ENCODE results near the gene CRYBB1.
A peak's percentile ranks its signal among the peaks of the same experiment; 100 is the strongest.

The CRYBB1 gene

GRCh38 chr22:26597026-26597425 is 20.8 kb downstream of the CRYBB1 start:
- no peak for DNase-seq (ENCODE audit: low read depth)
- no peak for TF ChIP-seq CTCF (IDR thresholded peaks at IDR 0.05; ENCODE audit: insufficient read depth, low read depth, low read length, missing control alignments)
- no peak overlapping the region for H3K4me3 ChIP-seq (ENCODE audit: low read length)

DNA sequence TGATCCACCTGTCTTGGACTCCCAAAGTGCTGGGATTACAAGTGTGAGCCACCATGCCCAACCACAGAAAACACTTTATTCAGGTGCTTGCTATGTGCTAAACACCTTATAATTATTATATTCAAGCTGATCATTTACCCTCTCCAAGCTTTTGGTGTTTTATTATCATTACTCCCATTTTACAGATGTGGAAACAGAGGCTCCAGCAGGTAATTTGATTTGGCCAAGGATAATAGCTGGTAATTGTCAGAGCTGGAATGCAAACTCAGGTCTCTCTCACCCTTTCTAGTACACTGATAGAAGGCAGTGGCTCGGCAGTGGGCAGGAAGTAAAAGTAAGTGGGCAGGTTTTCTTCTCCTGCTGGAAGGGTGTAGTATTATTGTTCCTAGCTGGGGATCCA is 24.1 kb downstream of the CRYBB1 start:
- H3K4me3 ChIP-seq (ENCODE audit: low read length): no peak overlapping the region
- TF ChIP-seq CTCF (IDR thresholded peaks at IDR 0.05; ENCODE audit: insufficient read depth, low read depth, low read length, missing control alignments): no peak
- no peak for DNase-seq (ENCODE audit: low read depth)

DNA sequence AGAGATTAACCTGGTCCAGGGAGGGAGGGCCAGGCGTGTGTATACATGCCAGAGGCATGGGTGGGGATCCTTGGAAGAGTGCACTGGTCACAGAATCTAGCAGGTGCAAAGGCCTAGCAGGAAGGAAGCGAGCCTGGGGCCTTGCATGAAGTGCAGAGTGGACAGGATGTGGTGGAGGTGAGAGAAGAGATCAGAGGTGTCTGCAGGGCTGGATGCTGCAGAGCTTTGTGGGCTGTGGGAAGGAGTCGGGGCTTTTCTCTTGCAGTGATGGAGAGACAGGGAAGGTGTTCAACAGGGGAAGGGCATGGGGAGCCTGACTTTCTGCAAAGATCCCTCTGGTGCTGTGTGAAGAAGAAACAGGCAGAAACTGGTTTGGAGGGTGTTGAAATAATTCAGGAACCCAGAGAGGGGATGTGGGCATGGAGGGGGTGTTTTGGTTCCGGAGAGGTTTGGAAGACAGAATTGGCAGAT is 25.4 kb downstream of the CRYBB1 start:
- TF ChIP-seq CTCF (IDR thresholded peaks at IDR 0.05; ENCODE audit: insufficient read depth, low read depth, low read length, missing control alignments): no peak
- H3K4me3 ChIP-seq (ENCODE audit: low read length): no peak overlapping the region
- peak; percentile 56 for DNase-seq (ENCODE audit: low read depth)

DNA sequence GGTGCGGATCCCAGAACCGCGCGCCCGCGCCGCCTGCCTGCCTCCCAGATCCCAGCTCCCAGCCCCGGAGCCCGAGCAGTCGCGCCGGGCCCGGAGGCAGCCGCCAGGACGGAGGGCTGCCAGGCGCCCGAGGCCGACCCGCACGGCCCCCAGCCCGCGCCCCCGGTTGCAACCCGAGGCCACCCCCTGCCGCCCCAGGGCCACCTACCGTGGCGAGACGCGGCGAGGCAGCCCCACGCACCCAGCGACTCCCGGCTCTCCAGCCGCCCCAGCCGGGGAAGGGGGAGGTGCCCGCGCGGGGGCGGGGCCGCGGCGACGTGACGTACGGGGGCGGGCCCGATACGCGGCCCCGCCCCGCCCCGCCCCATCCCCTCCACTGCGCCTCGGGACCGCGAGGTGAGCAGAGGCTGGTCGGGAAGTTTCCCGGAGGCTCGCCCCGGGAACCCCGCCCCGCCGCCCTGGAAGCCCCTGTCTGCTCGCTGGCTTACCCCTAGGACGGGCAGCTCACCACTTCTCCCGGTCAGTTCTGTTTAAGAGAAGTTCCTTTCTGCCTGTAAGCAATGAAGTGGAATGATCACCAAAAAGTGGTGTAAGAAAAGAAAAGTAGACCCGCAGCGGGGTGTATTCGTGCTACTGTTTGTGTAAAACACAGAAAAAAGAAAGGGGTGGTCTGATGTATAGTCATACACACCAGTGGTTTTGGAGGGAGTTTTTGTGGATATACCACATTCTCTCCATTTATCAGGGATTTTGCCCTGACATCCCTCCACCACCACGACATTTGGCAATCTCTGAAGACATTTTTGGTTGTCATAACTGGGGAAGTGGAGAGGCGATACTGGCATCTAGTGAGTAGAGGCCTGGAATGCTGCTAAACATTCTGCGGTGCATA is 27.7 kb downstream of the CRYBB1 start, which contains the start of gene TPST2:
Gene TPST2, minus strand, starts transcription at position 288 of the 892 bp plus-strand sequence. CDS start 48,502 bp downstream, outside the sequence.
- peak; percentile 21 for TF ChIP-seq CTCF (IDR thresholded peaks at IDR 0.05; ENCODE audit: insufficient read depth, low read depth, low read length, missing control alignments)
- H3K4me3 ChIP-seq (ENCODE audit: low read length): peak within 1 kb of the TSS; percentile 82
- DNase-seq (ENCODE audit: low read depth): peak; percentile 80

DNA sequence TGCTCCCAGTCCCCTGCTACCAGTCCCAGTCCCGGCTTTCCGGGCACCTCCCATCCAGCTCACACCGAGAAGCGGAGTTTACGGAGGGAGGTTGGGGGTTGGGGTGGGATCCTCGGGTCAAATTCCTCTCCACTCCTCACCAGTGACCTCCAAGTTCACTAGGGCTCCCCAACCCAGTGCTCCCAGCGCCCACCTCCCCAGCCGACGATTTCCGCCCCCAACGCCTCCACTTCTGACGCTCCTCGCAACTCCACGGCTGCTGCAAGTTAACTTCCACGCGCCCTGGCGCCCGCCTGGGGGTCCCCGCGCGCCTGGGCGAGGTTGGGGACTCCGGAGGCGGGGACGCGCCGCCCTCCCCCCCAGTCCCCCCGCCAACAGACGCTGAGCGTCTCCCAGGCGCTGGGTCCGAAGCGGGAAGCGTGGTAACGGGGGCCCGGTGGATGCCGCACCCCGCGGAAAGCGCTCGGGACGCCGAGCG is 28.4 kb downstream of the CRYBB1 start:
- peak overlapping the region; percentile 82 for H3K4me3 ChIP-seq (ENCODE audit: low read length)
- peak; percentile 36 for DNase-seq (ENCODE audit: low read depth)
- no peak for TF ChIP-seq CTCF (IDR thresholded peaks at IDR 0.05; ENCODE audit: insufficient read depth, low read depth, low read length, missing control alignments)

DNA sequence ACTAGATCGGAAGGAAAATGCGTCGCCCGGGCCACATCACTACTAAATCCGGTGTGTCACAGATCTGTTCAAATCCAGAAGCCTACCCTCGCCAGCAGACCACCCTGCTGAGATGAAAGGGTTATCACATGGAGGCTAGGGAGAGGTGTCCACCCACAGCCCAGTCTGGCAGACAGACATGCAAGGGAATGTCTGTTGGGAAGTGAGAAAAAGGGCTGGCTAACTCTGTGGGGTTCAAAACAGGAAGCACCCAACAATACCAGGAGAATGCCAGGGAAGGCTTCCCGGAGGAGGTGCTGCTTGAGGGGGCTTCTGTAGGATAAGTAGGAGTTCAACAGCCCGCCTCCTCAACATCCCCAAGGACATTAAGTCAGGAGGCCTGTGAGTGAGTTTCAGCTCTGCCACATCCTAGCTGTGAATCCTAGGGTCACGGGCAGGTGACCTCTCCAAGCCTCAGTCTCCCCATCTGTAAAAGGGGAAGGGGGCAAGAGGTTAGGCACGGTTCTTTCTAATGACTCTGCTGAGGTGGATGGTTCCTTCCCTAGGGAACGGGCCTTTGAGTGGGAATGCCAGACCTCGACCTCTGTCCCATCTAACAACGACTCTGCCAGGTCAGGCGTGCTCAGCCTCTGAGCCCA is 29.0 kb downstream of the CRYBB1 start:
- peak overlapping the region; percentile 82 for H3K4me3 ChIP-seq (ENCODE audit: low read length)
- no peak for DNase-seq (ENCODE audit: low read depth)
- TF ChIP-seq CTCF (IDR thresholded peaks at IDR 0.05; ENCODE audit: insufficient read depth, low read depth, low read length, missing control alignments): no peak

Data from epithelial cell of esophagus (primary cell).